LNCaP clone FGC (cell line): ENCODE results near the gene MDGA2.

Experiments used
- DNase-seq: peaks from one replicate; pipeline ENCODE4 v3.0.0-alpha.2; 2011; ENCODE audit warnings: low read depth
- H3K4me3 ChIP-seq: 2 replicates; pipeline ENCODE4 v1.5.1; 2011; ENCODE audit warnings: mild to moderate bottlenecking, low read depth, low read length, control low read depth
- TF ChIP-seq, protein P1 (sequence below): IDR thresholded peaks from 2 replicates; pipeline ENCODE4 v1.5.1; 2012; ENCODE audit warnings: mild to moderate bottlenecking; ENCODE audit not compliant: control insufficient read depth, insufficient read depth; ENCODE audit errors: extremely low read depth

The MDGA2 gene

DNA sequence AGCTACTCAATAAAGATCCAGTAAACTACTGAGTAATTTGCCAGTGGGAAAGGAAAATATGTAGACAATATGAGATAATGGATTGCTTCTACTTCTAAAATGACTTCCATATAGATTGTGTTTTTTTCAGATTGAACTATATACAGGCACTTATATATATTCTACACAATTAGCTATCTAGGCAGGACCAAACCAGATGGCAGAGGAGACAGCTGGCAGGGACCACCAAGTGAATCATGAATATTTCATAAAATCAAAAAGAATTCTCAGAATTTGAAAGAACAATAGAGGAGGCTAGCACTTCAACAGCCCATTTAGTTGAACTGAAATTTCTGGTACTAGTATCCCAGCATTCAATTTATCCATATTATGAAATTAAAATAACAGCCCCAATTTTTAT is 685.8 kb downstream of the MDGA2 start:
- DNase-seq = no peak
- TF ChIP-seq, protein P1, sequence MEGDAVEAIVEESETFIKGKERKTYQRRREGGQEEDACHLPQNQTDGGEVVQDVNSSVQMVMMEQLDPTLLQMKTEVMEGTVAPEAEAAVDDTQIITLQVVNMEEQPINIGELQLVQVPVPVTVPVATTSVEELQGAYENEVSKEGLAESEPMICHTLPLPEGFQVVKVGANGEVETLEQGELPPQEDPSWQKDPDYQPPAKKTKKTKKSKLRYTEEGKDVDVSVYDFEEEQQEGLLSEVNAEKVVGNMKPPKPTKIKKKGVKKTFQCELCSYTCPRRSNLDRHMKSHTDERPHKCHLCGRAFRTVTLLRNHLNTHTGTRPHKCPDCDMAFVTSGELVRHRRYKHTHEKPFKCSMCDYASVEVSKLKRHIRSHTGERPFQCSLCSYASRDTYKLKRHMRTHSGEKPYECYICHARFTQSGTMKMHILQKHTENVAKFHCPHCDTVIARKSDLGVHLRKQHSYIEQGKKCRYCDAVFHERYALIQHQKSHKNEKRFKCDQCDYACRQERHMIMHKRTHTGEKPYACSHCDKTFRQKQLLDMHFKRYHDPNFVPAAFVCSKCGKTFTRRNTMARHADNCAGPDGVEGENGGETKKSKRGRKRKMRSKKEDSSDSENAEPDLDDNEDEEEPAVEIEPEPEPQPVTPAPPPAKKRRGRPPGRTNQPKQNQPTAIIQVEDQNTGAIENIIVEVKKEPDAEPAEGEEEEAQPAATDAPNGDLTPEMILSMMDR = no peak
- no peak overlapping the region for H3K4me3 ChIP-seq

DNA sequence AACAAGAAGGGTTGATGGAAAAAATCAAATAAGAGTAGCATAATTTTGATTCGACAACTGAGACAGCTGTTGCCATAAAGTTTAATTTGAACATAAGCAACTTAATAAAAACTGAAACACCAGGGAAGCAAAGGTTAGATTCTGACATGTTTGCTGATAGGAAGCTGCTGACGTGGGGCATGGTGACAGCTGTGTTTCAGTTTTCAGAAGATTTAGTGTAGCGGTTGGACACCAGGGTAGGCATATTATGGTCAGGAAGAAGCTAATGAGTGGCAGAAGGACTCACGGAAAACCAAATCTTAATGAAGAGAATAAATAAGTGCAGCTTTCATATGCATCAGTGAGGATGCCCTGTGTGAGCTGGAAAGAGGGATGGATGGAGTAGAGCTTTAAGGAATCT is 687.1 kb downstream of the MDGA2 start:
- TF ChIP-seq, protein P1 = no peak
- H3K4me3 ChIP-seq = no peak overlapping the region
- DNase-seq = no peak

DNA sequence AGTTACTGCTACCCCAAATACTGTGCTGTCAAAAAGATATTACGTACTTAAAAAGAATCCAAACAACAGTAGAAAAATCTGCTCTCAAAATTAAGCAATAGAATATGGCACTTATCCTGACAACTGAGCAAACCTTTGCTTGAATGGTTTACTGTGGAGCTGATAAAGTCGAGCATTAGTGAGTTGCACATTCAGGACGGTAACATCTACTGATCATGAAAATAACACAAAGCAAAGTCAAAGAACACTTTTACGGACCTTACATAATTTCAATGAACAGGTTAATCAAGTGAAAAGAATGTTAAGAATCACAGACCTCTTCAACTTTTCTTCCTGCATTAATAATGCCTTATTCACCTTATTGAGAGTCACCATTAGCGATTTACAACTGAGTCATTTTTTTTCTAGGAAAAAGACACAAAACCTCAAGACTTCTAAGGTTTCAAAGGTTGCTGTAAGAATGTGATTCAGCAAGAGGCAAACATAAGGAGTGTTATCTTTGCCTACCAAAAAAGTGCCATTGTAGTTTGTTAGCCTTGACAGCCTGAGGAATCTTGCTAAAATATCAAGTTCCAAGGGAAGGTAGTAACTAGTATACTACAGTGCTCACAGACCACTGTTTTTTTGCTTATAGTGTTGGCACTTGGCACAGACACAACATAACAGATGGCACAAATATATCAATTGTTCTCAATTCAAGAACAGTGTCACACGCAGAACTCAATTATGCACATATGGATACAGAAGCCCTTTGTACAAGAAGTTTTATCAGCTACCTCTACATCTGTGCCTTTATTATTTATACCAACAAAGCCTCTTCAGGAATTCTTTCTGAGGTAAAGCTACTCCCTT is 689.6 kb downstream of the MDGA2 start:
- no peak overlapping the region for H3K4me3 ChIP-seq
- no peak for DNase-seq
- TF ChIP-seq, protein P1 = no peak

DNA sequence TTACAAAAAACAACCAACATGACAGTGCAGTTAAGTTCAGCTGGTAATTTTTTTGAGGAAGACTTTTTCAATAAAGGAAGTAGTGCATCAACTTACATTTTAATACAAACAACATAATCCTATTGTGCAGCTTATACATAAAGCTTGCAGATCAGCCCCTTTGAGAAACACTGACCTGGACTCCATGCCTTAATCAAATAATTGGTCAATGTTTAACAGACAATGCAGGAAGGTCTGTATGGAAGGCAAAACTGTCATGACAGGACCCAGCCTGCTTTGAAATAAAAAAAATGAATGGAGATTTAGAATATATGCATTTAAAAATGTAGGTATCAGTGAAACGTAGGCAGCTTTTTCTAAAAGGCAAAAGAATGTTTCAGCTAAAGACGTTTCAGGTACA is 702.1 kb downstream of the MDGA2 start:
- TF ChIP-seq, protein P1 = no peak
- no peak overlapping the region for H3K4me3 ChIP-seq
- no peak for DNase-seq

DNA sequence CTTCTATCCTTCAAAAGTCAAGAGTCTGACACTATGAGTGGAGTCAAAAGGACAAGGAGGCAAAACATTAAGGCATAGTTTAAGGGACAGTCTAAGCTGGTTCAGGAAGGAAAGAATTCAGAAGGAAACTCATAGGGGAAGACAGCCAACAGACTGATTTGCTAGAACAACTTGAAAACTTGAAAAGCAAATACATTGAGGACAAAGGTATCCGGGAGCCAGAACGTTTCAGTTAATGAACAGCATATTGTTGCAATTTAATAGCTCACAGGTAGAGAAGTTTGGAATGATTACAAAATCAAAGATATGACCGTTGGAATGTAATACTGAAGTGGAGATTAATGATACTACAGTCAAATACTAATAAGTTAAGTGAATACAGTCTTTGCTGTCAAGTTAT is 711.0 kb downstream of the MDGA2 start:
- TF ChIP-seq, protein P1 = no peak
- no peak for DNase-seq
- no peak overlapping the region for H3K4me3 ChIP-seq

DNA sequence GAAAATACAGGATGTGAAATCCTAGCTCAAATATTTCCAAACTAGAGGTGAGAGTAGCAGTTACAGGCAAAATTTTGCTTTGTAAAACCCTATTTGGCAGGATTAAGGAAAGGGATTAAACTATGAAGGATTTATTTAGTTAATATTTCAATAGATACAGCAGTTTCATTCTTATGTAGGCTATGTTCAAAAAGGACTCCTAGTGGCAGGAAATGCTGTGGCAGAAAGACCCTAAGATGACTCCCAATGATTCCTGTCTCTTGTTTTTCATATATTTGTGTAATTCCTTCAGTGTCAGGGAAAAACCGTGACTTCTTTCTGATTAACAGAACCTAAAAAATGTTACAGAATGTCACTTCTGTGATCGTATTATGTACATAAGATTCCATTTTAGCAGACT is 724.3 kb downstream of the MDGA2 start:
- DNase-seq = no peak
- TF ChIP-seq, protein P1 = no peak

DNA sequence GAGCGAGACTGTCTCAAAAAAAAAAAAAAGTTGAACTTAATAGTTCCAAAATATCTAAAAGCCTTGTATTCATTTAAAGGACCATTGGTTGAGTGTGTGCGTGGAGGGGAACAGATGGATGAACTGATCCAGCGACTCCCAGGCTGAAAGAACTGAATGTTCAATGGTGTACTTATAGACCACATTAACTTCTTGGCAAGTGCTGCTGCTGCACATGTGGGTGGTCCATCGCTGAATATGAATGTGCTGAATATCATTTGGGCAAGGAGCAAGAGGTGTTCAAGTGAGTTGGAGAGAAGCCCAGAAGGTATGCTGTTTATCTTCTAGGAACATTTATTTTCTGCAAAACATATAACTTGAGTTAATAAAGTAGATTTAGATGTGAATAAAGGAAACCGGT is 734.8 kb downstream of the MDGA2 start:
- no peak for DNase-seq
- TF ChIP-seq, protein P1 = no peak

More for the DNA sequence above, 724.3 kb downstream of the MDGA2 start:
- no peak overlapping the region for H3K4me3 ChIP-seq

More for the DNA sequence above, 734.8 kb downstream of the MDGA2 start:
- no peak overlapping the region for H3K4me3 ChIP-seq
